ENCODE measurements around the gene SCAANT1.

The SCAANT1 gene

DNA sequence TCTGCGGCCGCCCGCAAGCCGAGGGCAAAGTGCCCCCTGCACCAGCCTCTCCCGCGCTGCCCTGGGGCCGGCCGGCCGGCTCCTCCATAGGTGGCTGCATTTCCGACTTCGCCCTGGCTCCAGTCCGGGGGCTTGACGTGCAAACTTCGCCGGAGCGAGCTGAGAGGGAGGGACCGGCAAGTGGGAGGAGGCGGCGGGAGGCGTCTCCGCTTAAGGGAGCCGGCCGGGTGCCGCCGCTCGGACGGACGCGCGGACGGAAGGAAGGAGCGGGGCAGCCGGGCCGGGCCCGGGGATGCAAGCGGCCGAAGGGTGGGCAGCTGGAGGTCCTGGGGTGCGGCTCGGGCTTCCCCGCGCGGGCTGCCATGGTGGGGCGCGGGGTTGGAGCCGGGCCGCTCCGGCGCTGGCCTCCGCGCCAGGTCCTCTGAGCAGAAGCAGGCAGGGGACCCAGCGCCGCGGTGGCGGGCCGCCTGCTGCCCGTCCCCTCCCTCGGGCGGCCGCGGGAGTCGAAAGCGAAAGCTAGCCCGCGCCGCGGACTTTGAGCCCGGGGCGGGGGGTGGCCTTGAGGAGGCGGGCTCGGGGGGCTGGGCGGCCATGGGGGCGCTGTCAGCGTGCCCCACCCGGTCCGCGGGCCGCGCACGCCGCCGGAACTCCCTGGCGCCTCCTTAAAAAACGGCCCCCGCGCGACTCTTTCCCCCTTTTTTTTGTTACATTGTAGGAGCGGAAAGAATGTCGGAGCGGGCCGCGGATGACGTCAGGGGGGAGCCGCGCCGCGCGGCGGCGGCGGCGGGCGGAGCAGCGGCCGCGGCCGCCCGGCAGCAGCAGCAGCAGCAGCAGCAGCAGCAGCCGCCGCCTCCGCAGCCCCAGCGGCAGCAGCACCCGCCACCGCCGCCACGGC, at the start of gene SCAANT1:
SCAANT1 (minus strand) TSS at position 511 of the 895 bp plus-strand sequence.
- DNase-seq, result peak; percentile 72

- DNase-seq, result no peak
Measured at GRCh38 chr3:63961891-63962290, 49.7 kb upstream of the SCAANT1 start.

DNA sequence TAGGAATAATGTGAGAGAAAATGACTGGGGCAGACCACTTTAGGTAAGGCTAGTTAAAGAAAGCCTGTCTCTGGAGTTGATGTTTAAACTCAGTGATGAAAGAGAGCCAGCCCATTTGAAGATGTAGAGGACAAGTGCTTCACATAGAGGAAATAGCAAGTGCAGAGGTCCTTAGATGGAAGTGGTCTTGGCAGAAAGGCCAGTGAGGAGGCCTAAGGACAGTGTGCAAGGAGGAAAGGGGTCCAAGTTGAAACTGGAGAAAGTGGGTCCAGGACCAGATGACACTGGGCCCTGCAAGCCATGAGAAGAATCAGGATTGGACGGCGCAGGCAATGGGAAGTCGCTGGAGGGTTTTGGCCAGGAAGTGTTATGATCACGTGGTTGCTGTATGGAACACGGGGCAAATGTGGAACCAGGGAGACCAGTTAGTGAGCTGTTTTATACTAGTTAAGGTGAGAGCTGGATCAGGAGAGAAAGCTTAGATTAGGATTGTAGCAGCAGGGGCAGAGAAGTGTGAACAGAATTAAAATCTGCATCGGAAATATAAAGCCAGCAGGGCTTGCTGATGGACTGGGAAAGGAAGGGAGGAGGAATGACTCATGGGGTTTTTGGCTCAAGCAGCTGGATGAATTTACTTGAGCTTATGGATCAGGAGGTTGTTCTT, 48.0 kb upstream of the SCAANT1 start:
- DNase-seq, result no peak

DNA sequence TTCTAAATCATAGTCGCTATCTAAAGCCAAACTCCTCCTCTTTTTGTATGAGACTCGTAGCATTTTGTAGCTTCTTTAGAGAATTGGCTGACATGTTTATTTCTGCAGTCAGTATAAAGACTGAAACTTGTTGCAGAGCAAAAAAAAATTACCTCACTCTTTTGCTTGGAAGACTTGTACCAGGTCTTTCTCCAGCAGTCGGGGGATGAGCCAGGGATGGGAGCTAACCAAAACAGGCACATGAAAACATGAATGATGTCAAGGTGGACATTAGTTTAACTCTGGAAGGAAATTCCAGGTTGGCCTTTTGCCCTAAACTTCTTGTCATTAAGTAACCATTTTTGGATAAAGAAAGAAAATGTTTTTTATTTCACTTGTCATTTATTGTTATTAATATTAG, 47.0 kb upstream of the SCAANT1 start:
- no peak for DNase-seq

DNA sequence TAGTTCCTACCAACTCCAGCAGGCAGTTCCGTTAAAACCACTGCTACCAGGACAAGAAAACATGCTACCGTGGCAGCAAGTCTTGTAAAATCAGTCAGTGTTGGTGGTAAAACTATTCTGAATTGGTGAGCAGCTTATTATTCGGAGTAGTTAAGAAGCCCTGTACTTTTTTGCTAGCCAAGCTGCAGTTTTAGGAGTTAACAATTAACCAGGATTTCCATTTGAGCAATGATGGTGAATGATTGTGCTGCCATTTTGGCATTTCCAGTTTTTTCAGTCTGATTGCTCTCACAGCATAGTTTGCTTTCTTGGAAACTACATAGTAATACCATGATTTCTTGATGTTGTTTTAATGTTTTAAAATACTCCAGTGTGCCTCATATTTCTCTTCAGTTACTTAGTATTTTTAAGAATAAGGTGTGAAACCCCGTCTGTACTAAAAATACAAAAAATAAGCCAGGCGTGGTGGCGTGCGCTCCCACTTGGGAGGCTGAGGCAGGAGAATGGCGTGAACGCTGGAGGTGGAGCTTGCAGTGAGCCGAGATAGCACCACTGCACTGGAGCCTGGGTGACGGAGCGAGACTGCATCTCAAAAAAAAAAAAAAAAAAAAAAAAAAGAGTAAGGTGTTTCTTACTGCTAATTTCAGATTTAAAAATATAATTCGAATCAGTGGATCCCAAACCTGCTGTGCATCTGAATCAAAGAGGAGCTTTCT, 43.8 kb upstream of the SCAANT1 start:
- no peak for DNase-seq

- no peak for DNase-seq
Measured at GRCh38 chr3:63955036-63955650, 43.0 kb upstream of the SCAANT1 start.

DNA sequence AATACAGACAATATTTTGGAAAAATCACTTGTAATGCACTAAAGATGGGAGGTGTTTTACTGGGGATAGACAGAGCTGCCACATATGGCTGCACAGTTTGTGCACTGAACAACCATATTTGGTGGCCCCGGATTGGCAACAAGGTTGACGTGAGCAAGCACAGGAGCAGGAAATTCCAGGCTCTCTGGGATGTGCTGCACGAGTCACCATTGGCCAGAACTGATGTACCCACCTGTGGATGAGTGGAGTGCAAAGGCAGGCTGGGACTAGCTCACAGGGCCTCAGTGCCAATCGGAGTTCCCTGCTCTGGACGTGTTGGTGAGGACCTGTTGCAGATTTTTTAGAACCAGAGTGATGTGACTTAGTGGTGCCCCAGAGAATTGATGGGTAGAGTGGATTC, 42.0 kb upstream of the SCAANT1 start:
- no peak for DNase-seq

DNA sequence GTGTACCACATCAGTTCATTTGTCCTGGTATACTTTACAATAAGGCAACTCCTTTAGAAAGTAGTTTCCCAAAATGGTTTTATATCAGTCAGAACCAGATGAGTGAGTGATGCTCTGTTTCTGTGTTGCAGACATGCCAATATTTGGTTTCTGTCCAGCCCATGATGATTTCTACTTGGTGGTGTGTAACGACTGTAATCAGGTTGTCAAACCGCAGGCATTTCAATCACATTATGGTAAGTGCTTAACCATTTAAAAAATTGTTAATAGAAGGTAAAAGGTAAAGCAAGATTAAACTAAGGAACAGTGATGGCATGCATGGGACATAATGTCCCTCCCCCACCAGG, 40.0 kb upstream of the SCAANT1 start:
- DNase-seq, result no peak

- DNase-seq, result no peak
Measured at GRCh38 chr3:63951492-63952247, 39.5 kb upstream of the SCAANT1 start.

DNA sequence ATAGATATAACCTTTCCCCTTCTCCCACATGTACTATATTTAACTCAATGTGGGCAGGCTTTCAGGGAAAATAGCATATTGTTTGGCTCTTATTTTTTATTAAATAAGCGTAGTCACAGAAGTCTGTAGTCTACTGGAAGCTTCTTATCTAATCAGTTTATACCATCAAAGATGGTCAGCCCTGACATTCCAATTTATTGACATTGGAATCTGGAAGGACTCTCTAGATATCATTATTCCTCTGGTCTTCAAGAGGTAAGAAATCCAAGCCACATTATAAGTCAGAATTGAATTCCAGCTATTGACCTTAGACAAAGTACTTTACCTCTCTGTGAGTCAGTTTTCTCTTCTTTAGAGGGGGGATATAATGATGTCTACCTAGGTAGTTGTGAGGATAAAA, 38.5 kb upstream of the SCAANT1 start:
- DNase-seq, result no peak

GRCh38 chr3:63949005-63949404, 36.8 kb upstream of the SCAANT1 start:
- DNase-seq, result no peak

DNA sequence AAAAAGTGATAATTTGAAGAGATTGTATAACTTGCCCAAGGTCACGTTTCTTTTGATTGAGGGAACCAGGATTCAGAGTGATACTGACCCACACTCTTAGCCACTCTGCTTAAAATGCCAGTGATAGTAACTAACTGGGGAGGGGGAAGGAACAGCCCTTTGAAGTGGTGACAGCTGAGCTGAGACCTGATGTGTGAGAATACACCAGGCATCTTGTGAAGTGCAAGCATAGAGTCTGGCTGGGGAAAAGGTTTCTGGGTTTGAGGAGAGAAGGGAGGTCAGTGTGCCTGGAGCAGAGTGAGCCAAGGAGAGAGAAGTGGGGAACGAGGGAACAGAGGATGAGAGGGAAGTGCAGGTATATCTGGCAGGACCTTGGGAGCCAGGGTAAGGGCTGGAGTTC, 35.4 kb upstream of the SCAANT1 start:
- DNase-seq, result no peak

DNA sequence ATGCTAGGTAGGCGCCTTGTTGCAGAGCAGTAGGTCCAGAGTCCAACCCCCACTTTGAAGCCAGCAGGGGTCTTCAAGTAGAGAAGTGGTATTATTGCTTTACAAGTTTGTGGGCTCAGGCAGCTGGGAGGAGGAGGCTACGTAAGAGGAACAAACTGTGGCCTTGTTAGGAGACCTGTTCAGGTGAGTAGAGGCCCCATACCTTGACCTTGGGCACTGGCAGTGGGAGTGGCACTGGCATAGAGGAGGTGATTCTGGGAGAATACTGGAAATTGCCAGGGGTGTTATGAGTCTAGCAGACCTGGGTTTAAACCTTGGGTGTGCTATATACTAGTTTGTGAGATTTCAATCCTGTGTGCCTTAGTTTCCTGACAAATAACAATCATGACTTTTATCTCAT, 34.6 kb upstream of the SCAANT1 start:
- no peak for DNase-seq

- no peak for DNase-seq
Measured at GRCh38 chr3:63945558-63946096, 33.4 kb upstream of the SCAANT1 start.

GRCh38 chr3:63943678-63944077, 31.5 kb upstream of the SCAANT1 start:
- DNase-seq, result no peak

GRCh38 chr3:63942528-63942927, 30.3 kb upstream of the SCAANT1 start:
- DNase-seq, result no peak

GRCh38 chr3:63940389-63940757, 28.2 kb upstream of the SCAANT1 start:
- DNase-seq, result no peak

GRCh38 chr3:63937661-63938651, 25.8 kb upstream of the SCAANT1 start:
- DNase-seq, result no peak

GRCh38 chr3:63936925-63937324, 24.7 kb upstream of the SCAANT1 start:
- DNase-seq, result no peak

DNA sequence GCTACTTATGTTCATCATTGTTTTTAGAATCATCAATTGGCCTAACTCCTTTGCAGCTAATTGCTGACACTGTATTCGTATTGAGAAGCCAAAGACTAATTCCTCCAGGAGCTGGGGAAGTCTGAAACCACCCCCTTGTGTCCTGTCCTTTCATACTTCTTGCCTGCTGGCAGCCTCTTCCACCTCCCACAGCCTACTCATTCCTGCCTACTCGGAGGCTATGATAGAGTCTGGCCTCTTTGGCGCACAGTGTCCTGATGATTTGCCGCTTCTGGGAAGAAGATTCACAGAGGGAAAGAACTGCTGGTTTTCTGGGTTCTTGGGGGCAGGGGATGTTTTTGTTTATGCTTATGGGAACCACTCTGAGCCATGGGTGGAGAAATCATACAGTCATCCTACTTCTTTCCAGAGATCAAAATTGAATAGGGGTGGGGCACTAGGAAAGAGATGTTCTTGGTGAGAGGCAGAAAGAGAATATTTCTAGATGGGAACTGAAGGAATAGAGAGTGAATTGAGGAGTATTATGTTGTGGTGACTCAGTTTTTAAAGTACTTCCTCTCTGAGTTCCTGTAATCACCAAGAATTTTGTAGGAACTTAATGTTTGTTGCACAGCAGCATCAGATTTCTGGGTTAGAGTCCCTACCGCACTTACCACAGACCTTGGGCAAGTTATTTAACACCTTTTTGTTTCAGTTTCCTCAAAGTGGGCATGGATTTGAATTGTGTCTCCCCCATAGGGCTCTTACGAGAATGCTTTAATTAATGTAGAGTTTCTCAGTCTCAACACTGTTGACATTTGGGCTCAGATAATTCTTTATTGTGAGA, 22.1 kb upstream of the SCAANT1 start:
- DNase-seq, result no peak
